IPS-18a (cell line): ENCODE data around the gene ZNF2.
A peak's percentile ranks its signal among the peaks of the same experiment; 100 is the strongest.

Source experiments
- H3K27ac ChIP-seq: one replicate; pipeline ENCODE4 v1.5.1; 2013; ENCODE audit warnings: low read length
- H3K27me3 ChIP-seq: one replicate; pipeline ENCODE4 v1.6.1; 2013; ENCODE audit warnings: mild to moderate bottlenecking, low read length; ENCODE audit not compliant: control insufficient read depth, insufficient read depth
- H3K36me3 ChIP-seq: one replicate; pipeline ENCODE4 v1.6.1; 2013; ENCODE audit warnings: low read depth, low read length; ENCODE audit not compliant: control insufficient read depth
- H3K4me1 ChIP-seq: one replicate; pipeline ENCODE4 v1.6.1; 2013; ENCODE audit warnings: low read depth, low read length; ENCODE audit not compliant: control insufficient read depth
- H3K4me3 ChIP-seq: one replicate; pipeline ENCODE4 v1.5.1; 2013; ENCODE audit warnings: low read length
- H3K9ac ChIP-seq: one replicate; pipeline ENCODE4 v1.6.1; 2013; ENCODE audit warnings: mild to moderate bottlenecking, low read length, moderate library complexity
- H3K9me3 ChIP-seq: one replicate; pipeline ENCODE4 v1.6.1; 2013; ENCODE audit warnings: low read depth, low read length; ENCODE audit not compliant: control insufficient read depth

ZNF2 gene

DNA sequence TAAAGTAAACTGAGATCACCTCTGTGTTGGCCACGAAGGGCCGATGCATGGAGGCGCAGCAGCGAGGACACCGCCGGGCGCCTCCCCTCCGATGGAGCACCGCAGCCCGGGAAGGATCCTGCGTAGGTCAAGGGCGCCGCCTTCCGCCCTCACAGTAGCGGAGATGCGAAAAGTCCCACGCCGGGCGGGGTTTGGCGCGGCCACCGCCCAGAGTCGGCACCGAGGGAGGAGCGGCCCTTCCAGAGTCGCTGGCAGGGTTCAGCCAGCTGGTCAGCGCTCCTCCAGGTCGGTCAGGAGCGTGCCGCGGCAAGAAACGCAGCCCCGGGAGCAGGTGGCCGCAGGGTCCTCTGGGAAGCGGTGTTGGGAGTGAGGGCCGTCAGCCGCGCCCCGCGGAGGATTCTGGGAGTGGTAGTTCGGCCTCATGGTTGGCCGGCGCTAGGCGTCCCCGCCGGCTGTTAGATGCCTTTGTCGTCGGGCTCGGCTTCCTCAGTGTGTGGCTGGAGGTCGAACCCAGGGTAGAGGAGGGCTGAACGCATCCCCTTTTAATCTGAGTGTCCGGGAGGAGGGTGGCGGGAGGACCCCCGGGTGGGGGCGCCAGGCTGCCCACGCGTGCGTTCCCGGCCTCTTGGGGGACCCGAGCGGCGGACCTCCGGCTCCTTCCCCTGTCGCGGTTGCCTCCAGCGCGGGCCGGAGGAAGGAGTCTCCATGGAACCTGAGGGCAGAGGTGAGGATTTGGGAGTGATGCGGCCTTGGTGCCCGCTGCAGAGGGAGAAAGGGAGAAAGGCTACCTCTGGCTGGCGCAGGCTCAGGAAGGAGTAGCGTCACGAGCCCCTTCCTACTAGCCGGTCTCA lies 41.7 kb downstream of the ZNF2 start, which contains the start of gene ZNF892:
ZNF892 (plus strand) TSS at position 411 of the 851 bp plus-strand sequence; CDS start at position 706, 295 bp downstream.
- Histone ChIP-seq H3K36me3 (peaks cover 27% of the 10 kb centered on the region), H3K27me3 (peaks cover 15% of the 10 kb centered on the region), H3K9me3 (peaks cover 19% of the 10 kb centered on the region), H3K27ac (no peak within 1 kb of the TSS), H3K4me3 (peak within 1 kb of the TSS; percentile 85), H3K4me1 (peaks cover 16% of the 10 kb centered on the region), H3K9ac (peak within 1 kb of the TSS; percentile 85)

DNA sequence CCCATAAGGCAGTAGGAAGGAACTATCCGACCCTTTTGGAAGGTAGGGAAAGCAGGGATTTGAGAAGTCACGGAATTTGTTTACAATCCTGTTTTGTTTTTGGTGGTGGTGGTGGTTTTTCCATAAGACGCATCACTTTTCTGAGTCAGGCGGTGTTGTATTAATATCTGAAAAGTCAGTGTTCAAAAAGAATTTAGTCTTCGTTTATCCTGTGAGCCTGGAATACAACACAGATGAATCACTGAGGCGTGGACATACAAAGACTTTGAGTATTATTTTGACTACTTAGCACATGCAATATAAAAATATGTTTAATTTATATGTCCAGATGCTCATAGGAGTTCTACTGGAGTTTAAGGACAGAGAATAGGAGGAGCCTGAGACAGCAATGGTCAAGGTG lies 42.5 kb downstream of the ZNF2 start:
- H3K27me3 ChIP-seq = peaks cover 15% of the 10 kb centered on the region
- peak overlapping the region; percentile 85 for H3K4me3 ChIP-seq
- H3K4me1 ChIP-seq = peaks cover 16% of the 10 kb centered on the region
- peak overlapping the region; percentile 85 for H3K9ac ChIP-seq
- peaks cover 34% of the 10 kb centered on the region for H3K36me3 ChIP-seq
- H3K9me3 ChIP-seq = peaks cover 27% of the 10 kb centered on the region
- no peak overlapping the region for H3K27ac ChIP-seq

DNA sequence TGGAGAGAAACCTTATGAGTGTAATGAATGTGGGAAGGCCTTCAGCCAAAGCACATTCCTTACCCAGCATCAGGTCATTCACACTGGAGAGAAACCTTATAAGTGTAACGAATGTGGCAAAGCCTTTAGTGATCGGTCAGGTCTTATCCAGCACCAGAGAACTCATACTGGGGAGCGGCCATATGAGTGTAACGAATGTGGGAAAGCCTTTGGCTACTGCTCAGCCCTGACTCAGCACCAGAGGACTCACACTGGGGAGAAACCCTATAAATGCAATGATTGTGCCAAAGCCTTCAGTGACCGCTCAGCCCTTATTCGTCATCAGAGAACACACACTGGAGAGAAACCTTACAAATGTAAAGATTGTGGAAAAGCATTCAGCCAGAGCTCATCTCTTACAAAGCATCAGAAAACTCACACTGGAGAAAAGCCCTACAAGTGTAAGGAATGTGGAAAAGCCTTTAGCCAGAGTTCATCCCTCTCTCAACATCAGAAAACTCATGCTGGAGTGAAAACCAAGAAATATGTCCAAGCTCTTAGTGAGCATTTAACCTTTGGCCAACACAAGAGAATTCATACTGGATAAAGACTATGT lies 49.5 kb downstream of the ZNF2 start:
- Histone ChIP-seq H3K27me3 (no peaks in the 10 kb centered on the region), H3K27ac (no peak overlapping the region), H3K9me3 (peaks cover 93% of the 10 kb centered on the region), H3K9ac (no peak overlapping the region), H3K36me3 (peaks cover 58% of the 10 kb centered on the region), H3K4me3 (no peak overlapping the region), H3K4me1 (no peaks in the 10 kb centered on the region)

DNA sequence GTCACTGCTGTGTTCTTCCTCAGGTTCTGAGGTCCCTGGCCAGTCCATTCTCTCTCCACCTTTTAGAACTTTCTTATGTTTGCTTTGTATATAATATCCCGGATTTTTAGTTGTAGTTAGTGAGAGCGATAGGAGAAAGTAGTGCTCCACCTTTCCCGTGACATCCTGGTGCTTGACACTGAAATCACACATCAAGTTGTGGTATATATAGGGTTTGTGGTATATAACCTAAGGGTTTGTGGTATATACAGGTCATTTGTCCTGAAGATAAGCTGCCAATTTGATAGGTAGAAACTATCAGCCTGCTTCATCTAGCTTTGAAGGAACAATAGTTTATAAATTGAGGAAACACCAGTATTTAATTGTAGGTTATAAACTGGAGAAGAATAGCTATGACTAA lies 54.8 kb downstream of the ZNF2 start:
- Histone ChIP-seq H3K36me3 (peaks cover 12% of the 10 kb centered on the region), H3K4me1 (no peaks in the 10 kb centered on the region), H3K9me3 (peaks cover 67% of the 10 kb centered on the region), H3K27me3 (no peaks in the 10 kb centered on the region), H3K27ac (no peak overlapping the region), H3K9ac (no peak overlapping the region), H3K4me3 (no peak overlapping the region)

DNA sequence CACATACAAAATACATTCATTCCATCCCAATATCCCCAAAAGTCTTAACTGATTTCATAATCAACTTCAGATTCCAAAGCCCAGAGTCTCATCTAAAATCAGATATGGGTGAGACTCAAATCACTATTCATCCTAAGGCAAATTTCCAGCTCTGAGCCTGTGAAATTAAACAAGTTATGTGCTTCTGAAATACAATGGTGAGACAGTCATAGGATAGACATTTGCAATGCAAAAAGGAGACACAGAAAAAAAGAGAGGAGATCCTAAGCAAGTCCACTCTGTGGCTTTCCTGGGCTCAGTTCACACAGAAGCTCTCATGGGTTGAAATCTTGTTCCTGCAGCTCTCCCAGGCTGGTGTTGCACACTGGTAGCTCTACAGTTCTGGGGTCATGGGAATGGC lies 60.0 kb downstream of the ZNF2 start:
- Histone ChIP-seq H3K4me3 (no peak overlapping the region), H3K4me1 (no peaks in the 10 kb centered on the region), H3K27me3 (no peaks in the 10 kb centered on the region), H3K9ac (no peak overlapping the region), H3K36me3 (peaks cover 3% of the 10 kb centered on the region), H3K27ac (no peak overlapping the region), H3K9me3 (peaks cover 24% of the 10 kb centered on the region)

DNA sequence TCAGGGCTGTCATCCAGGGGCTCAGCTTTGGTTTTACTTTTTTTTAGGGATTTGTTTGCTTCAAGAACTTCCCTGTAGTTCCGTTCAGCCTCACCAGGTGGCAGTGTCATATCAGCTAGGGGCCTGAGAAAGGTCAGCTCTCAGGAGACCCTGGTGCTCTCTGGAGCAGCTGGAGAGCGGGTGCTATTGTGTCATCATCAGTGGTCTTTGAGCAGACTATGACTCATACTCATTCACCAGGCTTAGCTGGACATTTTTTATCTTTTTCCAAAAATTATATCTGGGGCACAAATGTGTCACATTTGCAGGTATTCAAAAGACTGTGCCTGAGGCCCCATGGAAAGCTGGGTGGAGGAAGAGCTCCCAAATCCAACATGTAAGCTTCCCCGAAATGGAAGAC lies 66.1 kb downstream of the ZNF2 start:
- Histone ChIP-seq H3K9me3 (no peaks in the 10 kb centered on the region), H3K27ac (no peak overlapping the region), H3K4me3 (no peak overlapping the region), H3K36me3 (no peaks in the 10 kb centered on the region), H3K9ac (no peak overlapping the region), H3K27me3 (no peaks in the 10 kb centered on the region), H3K4me1 (no peaks in the 10 kb centered on the region)

DNA sequence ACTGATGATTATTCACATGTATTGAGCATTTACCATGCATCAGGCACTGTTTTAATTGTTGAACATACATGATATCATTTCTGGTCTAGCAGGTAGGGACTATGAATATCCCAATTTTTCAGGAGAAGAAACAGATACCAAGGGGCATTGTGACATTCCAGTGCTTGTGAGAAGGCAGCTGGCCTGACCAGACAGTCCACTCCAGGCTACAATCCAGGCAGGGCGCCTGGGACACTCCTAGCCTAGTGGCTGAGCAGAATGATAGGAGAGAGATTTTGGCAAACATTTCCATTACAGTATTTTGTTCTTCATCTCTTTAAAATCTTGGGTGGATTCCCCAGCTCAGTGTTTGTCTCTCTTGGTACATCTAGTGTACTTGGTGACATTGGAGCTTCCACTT lies 66.6 kb downstream of the ZNF2 start:
- H3K27ac ChIP-seq = no peak overlapping the region
- H3K4me1 ChIP-seq = no peaks in the 10 kb centered on the region
- no peaks in the 10 kb centered on the region for H3K36me3 ChIP-seq
- H3K9ac ChIP-seq = no peak overlapping the region
- H3K4me3 ChIP-seq = no peak overlapping the region
- no peaks in the 10 kb centered on the region for H3K9me3 ChIP-seq
- H3K27me3 ChIP-seq = no peaks in the 10 kb centered on the region
